GM21529 (cell line): Measurements from ENCODE around the gene TSPOAP1.

ENCODE experiments used
- ATAC-seq: cut with Tn5 transposase; IDR thresholded peaks from one replicate; pipeline ENCODE4 v1.9.1; 2021; ENCODE audit not compliant: unreplicated experiment

The TSPOAP1 gene

GRCh38 chr17:58307468-58308172 is 21.0 kb downstream of the TSPOAP1 start:
- ATAC-seq = no peak

DNA sequence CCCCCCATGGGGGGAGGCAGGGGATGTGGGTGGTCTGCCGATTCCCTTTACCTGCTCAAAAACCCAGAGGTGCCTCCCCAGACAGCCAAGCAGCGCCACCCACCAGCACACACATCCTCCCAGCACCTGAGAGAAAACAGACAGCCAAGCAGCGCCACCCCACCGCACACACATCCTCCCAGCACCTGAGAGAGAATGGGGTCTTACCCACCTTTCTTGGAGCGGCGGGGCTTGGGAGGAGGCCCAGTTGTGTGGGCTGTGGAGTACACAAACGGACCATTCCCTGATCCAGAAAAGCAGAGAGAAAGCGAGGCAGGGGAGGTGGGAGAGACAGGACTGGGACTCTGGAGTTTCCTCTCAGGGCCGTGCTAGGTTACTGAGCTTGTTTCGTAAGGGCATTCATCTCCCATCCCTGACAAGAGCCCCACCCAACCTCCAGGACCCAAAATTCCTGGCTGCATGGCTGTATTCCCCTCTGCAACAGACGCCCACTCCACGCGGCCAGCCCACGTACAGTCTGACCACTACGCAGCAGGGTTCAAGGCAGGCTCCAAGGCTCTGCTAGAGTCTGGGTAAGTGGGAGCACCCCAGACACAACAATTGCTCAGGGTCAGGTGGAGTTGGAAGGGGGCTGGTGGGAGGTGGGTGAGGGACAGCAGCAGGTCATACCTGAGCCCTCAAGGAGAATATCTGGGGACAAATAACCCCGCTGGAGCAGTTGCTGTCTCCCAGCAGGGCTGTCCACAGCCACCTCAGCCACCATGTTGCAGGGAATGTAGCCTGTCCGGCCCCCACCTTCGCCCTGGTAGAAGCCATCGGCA is 22.3 kb downstream of the TSPOAP1 start:
- no peak for ATAC-seq

- ATAC-seq = no peak
Observed at GRCh38 chr17:58305626-58306025, 23.0 kb downstream of the TSPOAP1 start.

GRCh38 chr17:58304750-58305486 is 23.7 kb downstream of the TSPOAP1 start:
- ATAC-seq = no peak

- ATAC-seq = no peak
Observed at GRCh38 chr17:58303971-58304749, 24.4 kb downstream of the TSPOAP1 start.

- ATAC-seq = no peak
Observed at GRCh38 chr17:58302919-58303585, 25.5 kb downstream of the TSPOAP1 start.

- ATAC-seq = no peak
Observed at GRCh38 chr17:58302171-58302918, 26.2 kb downstream of the TSPOAP1 start.

DNA sequence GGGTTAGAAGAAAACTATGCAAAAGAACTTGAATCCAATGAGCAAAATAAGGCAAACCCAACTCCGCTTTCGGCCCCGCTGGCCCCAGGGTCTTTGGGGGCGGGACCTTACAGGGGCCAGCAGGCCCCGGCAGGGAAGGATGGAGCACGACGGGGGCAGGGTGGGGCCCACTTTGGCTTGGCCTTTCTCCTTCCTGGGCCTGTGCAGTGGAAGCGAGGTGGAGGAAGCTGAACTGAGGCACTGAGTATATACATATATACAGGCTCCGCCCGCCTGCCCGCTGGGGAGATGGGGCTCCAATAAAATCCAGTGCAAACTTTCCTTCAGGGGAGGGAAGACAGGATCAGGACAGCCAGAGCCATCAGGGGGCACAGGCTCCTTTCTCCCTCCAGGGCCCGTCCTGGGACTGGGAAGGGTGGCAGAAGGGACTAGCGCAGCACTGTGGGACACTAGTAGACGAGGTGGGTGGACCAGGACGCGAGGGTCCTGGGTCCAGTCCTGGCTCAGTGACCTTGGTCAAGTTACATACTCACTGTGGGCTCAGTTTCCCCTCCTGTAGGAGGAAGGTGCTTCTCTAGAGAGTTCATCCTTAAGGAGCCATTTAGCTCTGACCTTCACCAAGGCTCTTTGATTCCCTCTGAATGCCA is 27.0 kb downstream of the TSPOAP1 start:
- ATAC-seq = no peak

DNA sequence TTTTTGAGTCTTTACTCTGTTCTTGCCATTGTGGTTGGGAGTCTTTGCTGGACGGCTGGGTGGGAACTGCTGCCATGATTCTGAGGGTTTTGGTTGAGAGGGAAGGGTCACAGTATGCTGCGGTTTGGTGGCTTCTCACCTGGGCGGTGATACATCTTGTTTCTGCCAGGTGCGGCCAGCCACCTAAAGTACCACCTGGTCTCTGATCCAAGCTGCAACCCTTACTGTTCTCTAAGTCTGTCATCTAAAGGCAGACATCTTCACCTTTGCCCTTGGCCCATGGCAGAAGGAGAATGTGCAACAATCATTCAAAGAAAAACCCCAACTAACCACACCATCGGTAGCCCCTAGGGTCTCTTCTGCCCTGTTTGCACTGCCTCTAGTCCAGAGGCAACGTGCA is 28.3 kb downstream of the TSPOAP1 start:
- ATAC-seq = no peak

DNA sequence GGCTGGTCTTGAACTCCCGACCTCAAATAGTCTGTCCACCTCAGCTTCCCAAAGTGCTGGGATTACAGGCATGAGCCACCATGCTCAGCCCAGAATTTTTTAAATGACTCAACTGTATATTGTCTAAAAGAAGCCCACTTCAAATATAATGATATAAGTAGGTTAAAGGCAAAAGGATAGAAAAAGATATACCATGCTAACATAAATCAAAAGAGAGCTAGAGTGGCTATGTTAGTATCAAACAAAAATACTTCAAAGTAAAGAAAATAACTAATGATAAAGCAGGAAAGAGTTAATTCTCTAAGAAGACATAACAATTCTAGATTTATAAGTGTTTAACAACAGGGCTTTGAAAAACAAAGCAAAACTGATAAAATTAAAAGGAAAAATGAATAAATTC is 34.6 kb downstream of the TSPOAP1 start:
- ATAC-seq = no peak

GRCh38 chr17:58291246-58291645 is 37.3 kb downstream of the TSPOAP1 start:
- no peak for ATAC-seq

DNA sequence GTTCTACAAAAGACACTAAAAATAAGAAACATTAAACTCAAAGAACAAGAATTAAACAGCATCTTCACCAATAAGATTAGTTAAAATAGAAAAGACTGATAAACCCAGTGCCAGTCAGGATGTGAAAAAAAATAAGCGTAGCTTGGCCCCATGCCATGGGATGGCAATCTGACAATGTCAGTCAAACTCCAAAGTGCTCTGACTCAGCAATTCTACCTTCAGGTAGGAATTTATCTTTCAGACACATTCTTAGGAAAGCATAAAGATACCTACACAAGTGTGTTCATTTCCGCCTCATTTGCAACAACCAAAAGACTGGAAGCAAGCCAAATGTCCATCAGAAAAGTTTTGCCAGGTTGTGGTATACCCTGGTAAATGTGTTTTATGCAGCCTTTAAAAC is 38.7 kb downstream of the TSPOAP1 start:
- no peak for ATAC-seq

DNA sequence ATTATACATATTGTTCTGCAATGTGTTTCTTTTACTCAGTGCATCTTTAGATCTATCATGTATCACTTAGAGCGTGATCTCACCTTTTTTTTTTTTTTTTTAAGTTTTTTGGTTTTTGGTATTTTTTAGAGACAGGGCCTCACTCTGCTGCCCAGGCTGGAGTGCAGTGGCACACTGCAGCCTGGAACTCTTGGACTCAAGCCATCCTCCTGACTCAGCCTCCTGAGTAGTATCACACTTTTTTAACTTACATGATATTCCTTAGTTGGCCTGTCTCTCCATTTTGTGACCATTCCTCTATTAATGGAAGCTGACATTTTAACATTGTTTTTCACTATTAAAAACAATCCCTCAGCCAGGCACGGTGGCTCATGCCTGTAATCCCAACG is 43.2 kb downstream of the TSPOAP1 start:
- no peak for ATAC-seq

- no peak for ATAC-seq
Observed at GRCh38 chr17:58284613-58285421, 43.8 kb downstream of the TSPOAP1 start.

DNA sequence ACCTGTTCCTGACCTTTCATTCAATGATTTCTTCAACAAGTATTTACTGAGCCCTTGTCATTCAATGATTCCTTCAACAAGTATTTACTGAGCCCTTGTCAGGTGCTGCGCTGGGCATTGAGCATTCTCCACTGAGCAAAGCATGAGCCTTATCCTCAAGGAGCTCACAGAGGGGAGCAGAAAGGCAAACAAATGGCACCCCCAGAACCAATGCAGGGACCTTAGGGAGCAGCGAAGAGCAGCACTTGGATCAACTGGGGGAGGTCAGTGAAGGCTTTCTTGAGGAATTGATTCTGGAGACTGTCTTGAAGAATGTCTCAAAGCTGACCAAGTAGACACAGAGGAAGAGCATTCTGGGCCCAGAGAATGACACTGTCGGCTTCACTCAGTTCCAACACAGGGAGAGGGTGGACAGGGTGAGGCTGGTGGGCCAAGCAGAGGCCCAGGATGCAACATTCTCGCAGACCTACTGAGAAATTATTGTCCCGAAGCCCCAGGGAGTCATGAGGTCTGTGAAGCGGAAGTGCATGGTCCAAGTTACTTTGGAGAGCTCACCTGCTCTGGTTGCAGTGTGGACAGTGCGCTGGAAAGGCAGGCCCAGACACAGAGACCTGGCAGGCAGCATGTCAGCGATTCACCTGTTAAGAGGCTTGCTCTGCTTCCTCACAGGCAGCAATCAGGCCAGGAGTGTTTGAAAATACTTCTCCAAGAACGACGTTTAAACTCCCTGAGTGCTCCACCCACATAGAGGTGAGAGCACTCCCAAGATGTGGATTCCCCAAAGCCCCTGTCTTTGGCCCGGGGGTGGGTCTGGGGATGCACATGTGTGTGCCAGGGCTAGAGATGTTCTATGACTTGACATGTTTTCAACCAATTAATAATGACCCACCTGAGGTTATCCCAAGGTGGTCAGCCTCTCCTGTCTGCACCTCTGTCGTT is 44.7 kb downstream of the TSPOAP1 start:
- ATAC-seq = no peak

- ATAC-seq = no peak
Observed at GRCh38 chr17:58282442-58282841, 46.2 kb downstream of the TSPOAP1 start.

- no peak for ATAC-seq
Observed at GRCh38 chr17:58281511-58282011, 47.0 kb downstream of the TSPOAP1 start.
